ENCODE results near the gene ADAMTS15. TPM values are rescaled to one million over a fixed set of nuclear protein-coding genes. Genes with fewer than 3 reads are reported as not detected.

ADAMTS15 gene
- total RNA-seq, 1 experiment from 2014 or later = 0.70 TPM

DNA sequence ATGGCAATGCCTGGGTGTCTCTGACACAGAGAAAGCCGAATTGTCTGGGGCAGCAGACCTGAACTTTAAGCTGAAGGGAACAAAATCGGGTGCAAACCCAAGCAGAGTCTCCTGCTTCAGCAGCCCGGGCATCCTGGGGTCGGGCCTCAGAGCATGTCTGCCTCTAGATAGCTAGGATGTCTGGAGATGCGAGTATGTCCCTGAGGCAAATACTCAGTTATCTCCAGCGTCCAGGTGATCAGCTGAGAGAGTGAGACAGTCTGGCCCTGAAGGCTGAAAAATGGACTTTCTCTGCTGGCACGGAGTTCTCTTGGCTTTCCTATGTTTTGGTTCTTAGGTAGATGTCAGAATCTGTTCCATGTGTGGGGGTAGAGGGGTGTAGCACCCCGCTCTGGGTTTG lies 23.3 kb upstream of the ADAMTS15 start:
- TF ChIP-seq, protein P1, sequence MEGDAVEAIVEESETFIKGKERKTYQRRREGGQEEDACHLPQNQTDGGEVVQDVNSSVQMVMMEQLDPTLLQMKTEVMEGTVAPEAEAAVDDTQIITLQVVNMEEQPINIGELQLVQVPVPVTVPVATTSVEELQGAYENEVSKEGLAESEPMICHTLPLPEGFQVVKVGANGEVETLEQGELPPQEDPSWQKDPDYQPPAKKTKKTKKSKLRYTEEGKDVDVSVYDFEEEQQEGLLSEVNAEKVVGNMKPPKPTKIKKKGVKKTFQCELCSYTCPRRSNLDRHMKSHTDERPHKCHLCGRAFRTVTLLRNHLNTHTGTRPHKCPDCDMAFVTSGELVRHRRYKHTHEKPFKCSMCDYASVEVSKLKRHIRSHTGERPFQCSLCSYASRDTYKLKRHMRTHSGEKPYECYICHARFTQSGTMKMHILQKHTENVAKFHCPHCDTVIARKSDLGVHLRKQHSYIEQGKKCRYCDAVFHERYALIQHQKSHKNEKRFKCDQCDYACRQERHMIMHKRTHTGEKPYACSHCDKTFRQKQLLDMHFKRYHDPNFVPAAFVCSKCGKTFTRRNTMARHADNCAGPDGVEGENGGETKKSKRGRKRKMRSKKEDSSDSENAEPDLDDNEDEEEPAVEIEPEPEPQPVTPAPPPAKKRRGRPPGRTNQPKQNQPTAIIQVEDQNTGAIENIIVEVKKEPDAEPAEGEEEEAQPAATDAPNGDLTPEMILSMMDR (IDR thresholded peaks at IDR 0.05; ENCODE audit: unreplicated experiment) = no peak
- POLR2A ChIA-PET = no interaction called here
- H3K4me1 Mint-ChIP-seq (ENCODE audit: insufficient read depth, unreplicated experiment) = peaks cover 5% of the 10 kb centered on the region
- H3K27me3 Mint-ChIP-seq (ENCODE audit: insufficient read depth, unreplicated experiment) = peaks cover 69% of the 10 kb centered on the region
- H3K36me3 Mint-ChIP-seq (ENCODE audit: insufficient read depth, unreplicated experiment) = no peaks in the 10 kb centered on the region
- intact Hi-C loops (cut with micrococcal nuclease) = no loop called here
- H3K9me3 Mint-ChIP-seq (ENCODE audit: unreplicated experiment) = no peaks in the 10 kb centered on the region
- no peak overlapping the region for H3K4me3 Mint-ChIP-seq (ENCODE audit: unreplicated experiment)
- DNase-seq (ENCODE audit: unreplicated experiment) = no peak
- CTCF ChIA-PET = interaction anchor here (0.6 to 25.6 kb wide), 6 partner anchors 10 to 469 kb away, joined by 3 to 1064 read pairs (median 4); no protein-coding TSS in a partner anchor
- BruUV-seq (replicated peaks) = no TSS peak
- H3K27ac Mint-ChIP-seq (ENCODE audit: low read depth, unreplicated experiment) = no peak overlapping the region

DNA sequence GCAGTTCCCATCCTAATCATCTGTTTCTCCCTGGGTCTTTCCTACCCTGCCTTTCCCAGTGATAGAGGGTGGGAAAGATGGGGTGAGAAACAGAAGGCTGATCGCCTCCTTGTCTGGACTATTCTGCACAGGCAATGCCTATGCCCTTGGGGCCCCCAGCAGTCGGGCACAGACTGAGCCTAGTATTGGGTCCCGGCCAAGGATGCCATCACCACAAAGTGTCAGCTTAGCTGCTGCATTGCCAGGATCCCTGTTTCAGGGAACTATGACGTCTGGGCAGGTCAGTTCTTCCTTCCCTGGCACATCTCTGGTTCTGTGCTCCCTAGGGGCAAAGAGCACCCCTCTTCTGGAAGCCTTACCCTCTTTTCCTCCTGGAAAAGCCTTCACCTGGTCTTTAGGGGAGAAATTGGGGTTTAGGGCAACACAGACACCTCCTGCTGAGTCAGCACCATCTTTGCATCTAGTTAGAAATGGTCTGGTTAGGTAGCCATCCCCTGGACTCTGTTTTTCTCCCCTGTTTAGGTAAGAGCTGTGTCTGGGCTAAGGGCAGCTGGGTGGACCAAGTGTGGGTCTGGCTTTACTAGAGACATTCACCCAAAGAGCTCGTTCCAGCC lies 22.1 kb upstream of the ADAMTS15 start:
- POLR2A ChIA-PET = interaction anchor here (0.6 to 0.7 kb wide), 2 partner anchors 12 to 861 kb away, joined by 3 to 4 read pairs; no protein-coding TSS in a partner anchor
- Mint-ChIP-seq H3K4me1 (ENCODE audit: insufficient read depth, unreplicated experiment) (peaks cover 5% of the 10 kb centered on the region), H3K27ac (ENCODE audit: low read depth, unreplicated experiment) (no peak overlapping the region), H3K4me3 (ENCODE audit: unreplicated experiment) (no peak overlapping the region), H3K36me3 (ENCODE audit: insufficient read depth, unreplicated experiment) (no peaks in the 10 kb centered on the region), H3K9me3 (ENCODE audit: unreplicated experiment) (no peaks in the 10 kb centered on the region), H3K27me3 (ENCODE audit: insufficient read depth, unreplicated experiment) (peaks cover 70% of the 10 kb centered on the region)
- intact Hi-C loops (cut with micrococcal nuclease) = no loop called here
- no peak for DNase-seq (ENCODE audit: unreplicated experiment)
- CTCF ChIA-PET = interaction anchor here (0.7 to 25.6 kb wide), 3 partner anchors 214 to 470 kb away, joined by 4 to 1064 read pairs (median 8); no protein-coding TSS in a partner anchor
- no TSS peak for BruUV-seq (replicated peaks)
- TF ChIP-seq, protein P1 (IDR thresholded peaks at IDR 0.05; ENCODE audit: unreplicated experiment) = no peak

DNA sequence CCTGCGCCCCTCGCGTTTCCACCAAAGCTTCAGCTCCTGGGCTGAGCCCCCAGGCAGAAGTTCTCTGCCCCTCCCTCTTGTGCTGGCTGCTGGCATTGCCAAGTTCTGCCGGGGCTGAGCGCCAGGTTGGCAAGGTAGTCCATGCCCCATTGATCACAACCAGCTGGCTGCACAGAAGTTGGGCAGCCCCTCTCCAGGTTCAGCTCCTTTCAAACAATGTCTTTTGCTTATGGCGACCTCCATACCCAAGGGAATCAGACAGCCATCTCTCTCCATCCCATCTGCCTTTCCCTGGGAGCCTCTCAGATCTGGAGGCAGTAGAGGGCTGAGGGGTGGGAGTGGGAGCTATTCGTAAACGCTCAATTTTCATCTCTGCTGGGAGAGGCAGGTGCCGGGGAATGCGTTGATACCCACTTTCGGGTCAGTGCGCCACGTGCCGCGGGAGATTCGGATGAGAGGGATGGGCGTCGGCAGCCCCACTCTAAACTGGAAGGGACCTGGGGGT lies 21.6 kb upstream of the ADAMTS15 start:
- CTCF ChIA-PET = interaction anchor here (0.6 to 25.6 kb wide), 4 partner anchors 214 to 477 kb away, joined by 4 to 1064 read pairs (median 6); no protein-coding TSS in a partner anchor
- intact Hi-C loops (cut with micrococcal nuclease) = loop anchor here (1.0 kb wide), 1 partner anchor 37 kb away; no protein-coding TSS in a partner anchor

More for the DNA sequence above, 21.6 kb upstream of the ADAMTS15 start:
- H3K27ac Mint-ChIP-seq (ENCODE audit: low read depth, unreplicated experiment) = no peak overlapping the region
- no TSS peak for BruUV-seq (replicated peaks)
- no peaks in the 10 kb centered on the region for H3K9me3 Mint-ChIP-seq (ENCODE audit: unreplicated experiment)
- peak overlapping the region; percentile 55 for H3K4me3 Mint-ChIP-seq (ENCODE audit: unreplicated experiment)
- DNase-seq (ENCODE audit: unreplicated experiment) = no peak
- H3K4me1 Mint-ChIP-seq (ENCODE audit: insufficient read depth, unreplicated experiment) = peaks cover 5% of the 10 kb centered on the region
- no peaks in the 10 kb centered on the region for H3K36me3 Mint-ChIP-seq (ENCODE audit: insufficient read depth, unreplicated experiment)
- TF ChIP-seq, protein P1 (IDR thresholded peaks at IDR 0.05; ENCODE audit: unreplicated experiment) = no peak
- POLR2A ChIA-PET = interaction anchor here (0.6 to 0.7 kb wide), 2 partner anchors 11 to 861 kb away, joined by 3 to 4 read pairs; no protein-coding TSS in a partner anchor
- peaks cover 73% of the 10 kb centered on the region for H3K27me3 Mint-ChIP-seq (ENCODE audit: insufficient read depth, unreplicated experiment)
